IMR-90 (cell line): Measurements from ENCODE around the gene NIPBL. TPM values are rescaled to one million over a fixed set of nuclear protein-coding genes. Genes with fewer than 3 reads are reported as not detected.

Source experiments
- ATAC-seq: fragments of 200-7000 bp; cut with Tn5 transposase; 2 replicates; pipeline ENCODE4 v1.9.1; 2020; ENCODE audit warnings: low read depth, mild to moderate bottlenecking, moderate library complexity
- BruUV-seq: library from RNA; stranded (reverse); fragments of 400-500 nt; replicated peaks from 2 replicates; lab custom pipeline; 2021; lab: Mats Ljungman, UMichigan
- CTCF ChIA-PET: fragments of 300-600 bp; formaldehyde crosslinking; extraction: SDS; loops from one replicate; lab custom pipeline; 2021; ENCODE audit warnings: antibody characterized with exemption; lab: Yijun Ruan, JAX
- POLR2A ChIA-PET: fragments of 300-600 bp; sonication (Branson Sonifier 250); formaldehyde crosslinking; loops from one replicate; lab custom pipeline; 2022; ENCODE audit warnings: antibody characterized with exemption; ENCODE audit not compliant: unreplicated experiment; lab: Charles Lee
- DNase-seq: peaks from one replicate; pipeline ENCODE4 v3.0.0; 2013
- H2AFZ ChIP-seq: replicated peaks from 2 replicates; pipeline ENCODE3; 2013; ENCODE audit warnings: low read length, mild to moderate bottlenecking; ENCODE audit not compliant: poor library complexity
- H2AK5ac ChIP-seq: 2 replicates; pipeline ENCODE4 v1.6.1; 2013; ENCODE audit warnings: low read depth, low read length, inconsistent platforms
- H2AK9ac ChIP-seq: replicated peaks from 2 replicates; pipeline ENCODE3; 2013; ENCODE audit warnings: mild to moderate bottlenecking, low read depth, low read length, moderate library complexity; ENCODE audit not compliant: poor library complexity
- H2BK120ac ChIP-seq: 2 replicates; pipeline ENCODE4 v1.6.1; 2013; ENCODE audit warnings: low read depth, low read length, inconsistent platforms
- H2BK15ac ChIP-seq: 3 replicates; pipeline ENCODE4 v1.6.1; 2013; ENCODE audit warnings: low read depth, low read length, inconsistent platforms
- H2BK20ac ChIP-seq: 2 replicates; pipeline ENCODE4 v1.6.1; 2013; ENCODE audit warnings: low read depth, mild to moderate bottlenecking, inconsistent platforms, low read length, moderate library complexity
- H2BK5ac ChIP-seq: 2 replicates; pipeline ENCODE4 v1.6.1; 2013; ENCODE audit warnings: mild to moderate bottlenecking, low read depth, low read length, inconsistent platforms; ENCODE audit not compliant: poor library complexity, severe bottlenecking
- H3K14ac ChIP-seq: replicated peaks from 2 replicates; pipeline ENCODE4 v1.6.1; 2013; ENCODE audit warnings: low read depth, low read length, inconsistent platforms
- H3K18ac ChIP-seq: 2 replicates; pipeline ENCODE4 v1.6.1; 2013; ENCODE audit warnings: low read depth, low read length, control low read depth
- H3K23ac ChIP-seq: 2 replicates; pipeline ENCODE4 v1.6.1; 2013; ENCODE audit warnings: low read depth, low read length, inconsistent platforms
- H3K27ac ChIP-seq: 2 replicates; pipeline ENCODE4 v1.5.1; 2013; ENCODE audit warnings: mild to moderate bottlenecking, control low read depth, low read length; ENCODE audit not compliant: insufficient read depth
- H3K27me3 ChIP-seq: 2 replicates; pipeline ENCODE4 v1.6.1; 2013; ENCODE audit warnings: low read length; ENCODE audit not compliant: control insufficient read depth, insufficient read depth
- H3K36me3 ChIP-seq: 2 replicates; pipeline ENCODE4 v1.6.1; 2013; ENCODE audit warnings: low read length, mixed read lengths; ENCODE audit not compliant: control insufficient read depth, insufficient read depth
- H3K4ac ChIP-seq: 2 replicates; pipeline ENCODE4 v1.6.1; 2013; ENCODE audit warnings: low read depth, low read length, inconsistent platforms
- H3K4me1 ChIP-seq: 2 replicates; pipeline ENCODE4 v1.6.1; 2013; ENCODE audit warnings: low read length, mixed read lengths; ENCODE audit not compliant: control insufficient read depth, insufficient read depth
- H3K4me2 ChIP-seq: 2 replicates; pipeline ENCODE4 v1.6.1; 2013; ENCODE audit warnings: low read depth, mild to moderate bottlenecking, control low read depth, low read length, moderate library complexity
- H3K4me3 ChIP-seq: 2 replicates; pipeline ENCODE4 v1.5.1; 2013; ENCODE audit warnings: low read depth, mild to moderate bottlenecking, control low read depth, low read length, moderate library complexity; ENCODE audit not compliant: insufficient read depth
- H3K56ac ChIP-seq: 2 replicates; pipeline ENCODE4 v1.6.1; 2013; ENCODE audit warnings: low read length, inconsistent platforms; ENCODE audit not compliant: insufficient read depth; ENCODE audit errors: extremely low read depth
- H3K79me1 ChIP-seq, 2 experiments: 2 replicates each; pipeline ENCODE4 v1.6.1; 2013; ENCODE audit warnings: low read length in 2 of 2, inconsistent platforms in 1 of 2, low read depth in 1 of 2
- H3K9ac ChIP-seq: 2 replicates; pipeline ENCODE4 v1.6.1; 2013; ENCODE audit warnings: low read depth, low read length, control low read depth
- H3K9me1 ChIP-seq: 2 replicates; pipeline ENCODE4 v1.6.1; 2013; ENCODE audit warnings: low read length, inconsistent platforms; ENCODE audit not compliant: insufficient read depth
- H3K9me3 ChIP-seq: 2 replicates; pipeline ENCODE4 v1.6.1; 2013; ENCODE audit warnings: low read length; ENCODE audit not compliant: control insufficient read depth, insufficient read depth
- H4K20me1 ChIP-seq: 2 replicates; pipeline ENCODE4 v1.6.1; 2013; ENCODE audit warnings: low read length, inconsistent platforms; ENCODE audit not compliant: insufficient read depth
- H4K5ac ChIP-seq: 2 replicates; pipeline ENCODE4 v1.6.1; 2013; ENCODE audit warnings: mild to moderate bottlenecking, low read depth, low read length, control low read depth
- H4K8ac ChIP-seq, 2 experiments: 2 replicates each; pipeline ENCODE4 v1.6.1; 2013; ENCODE audit warnings: low read depth in 2 of 2, low read length in 2 of 2, control low read depth in 1 of 2, inconsistent platforms in 1 of 2
- H4K91ac ChIP-seq: 2 replicates; pipeline ENCODE4 v1.6.1; 2013; ENCODE audit warnings: low read depth, low read length, inconsistent platforms; ENCODE audit not compliant: insufficient read depth
- MAFK ChIP-seq: IDR thresholded peaks from 2 replicates; pipeline ENCODE4 v1.6.1; 2012; ENCODE audit warnings: low read depth, low read length, improper control_type of control experiment
- NFE2L2 ChIP-seq: fragments of 150-350 bp; IDR thresholded peaks from 2 replicates; pipeline ENCODE4 v1.6.1; 2016; ENCODE audit warnings: low read depth, mild to moderate bottlenecking, low read length
- dilution Hi-C: fragments of 300-500 bp; cut with HindIII; formaldehyde crosslinking; loops from one replicate; pipeline ENCODE4 v1.14.3; 2018; ENCODE audit warnings: low sequenced_read_pairs; ENCODE audit not compliant: unreplicated experiment
- in situ Hi-C: fragments of 300-500 bp; cut with MboI; formaldehyde crosslinking; loops from 3 replicates; pipeline ENCODE4 v1.14.3; 2019; ENCODE audit warnings: low sequenced_read_pairs, inconsistent platforms, mixed read lengths
- intact Hi-C: fragments of 100-400 bp; cut with micrococcal nuclease; formaldehyde crosslinking; loops from 2 replicates; pipeline ENCODE4 v1.10.0; 2022
- polyA plus RNA-seq, 3 experiments: library from polyadenylated mRNA; depleted of rRNA; stranded (reverse); fragments of >200 nt; gene quantifications; 2 replicates each; pipeline ENCODE4 v1.2.3, GENCODE V29; 2012; ENCODE audit warnings: low replicate concordance in 1 of 3
- total RNA-seq: library from RNA; depleted of rRNA; stranded (reverse); fragments of >200 nt; gene quantifications from 2 replicates; pipeline ENCODE4 v1.2.3, GENCODE V29; 2012
- TF ChIP-seq, protein P1 (sequence below): fragments of 150-350 bp; IDR thresholded peaks from 2 replicates; pipeline ENCODE4 v1.6.1; 2016; ENCODE audit warnings: low read depth, mild to moderate bottlenecking, low read length, moderate library complexity, borderline replicate concordance

Gene NIPBL
- total and polyA plus RNA-seq, 2 of the 4 experiments (the other 2 are of a cell fraction), result 8.4 to 46.4 TPM

DNA sequence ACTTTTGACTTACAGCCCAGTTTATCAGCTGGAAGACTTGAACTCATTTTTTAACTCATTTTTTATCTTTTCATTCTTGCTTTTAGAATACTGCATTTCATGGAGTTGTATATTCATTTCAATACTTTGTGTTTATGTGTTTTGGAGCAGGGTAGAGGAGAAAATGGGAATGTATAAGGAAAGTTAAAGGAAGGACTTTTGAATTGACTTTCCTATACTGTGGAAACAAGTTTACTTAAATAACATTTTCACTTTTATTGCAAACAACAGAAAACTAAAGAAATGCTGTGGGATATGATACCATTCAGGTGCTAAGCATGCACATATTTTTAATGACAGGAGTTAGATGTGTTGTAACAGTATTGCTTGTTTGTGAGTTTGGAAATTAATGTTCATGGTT lies 11.7 kb downstream of the NIPBL start:
- Histone ChIP-seq H3K9me1 (peaks cover 10% of the 10 kb centered on the region), H4K8ac (no peak overlapping the region), H2AK9ac (no peak overlapping the region), H3K14ac (no peak overlapping the region), H3K79me1 (peaks cover 11 to 54% of the 10 kb centered on the region in 2 experiments), H3K36me3 (peaks cover 10% of the 10 kb centered on the region; the same call in 1 of the 2 replicates), H3K23ac (no peak overlapping the region), H2AK5ac (no peak overlapping the region), H3K4ac (no peak overlapping the region), H2BK20ac (no peak overlapping the region), H2AFZ (no peak overlapping the region), H4K20me1 (peaks cover 64% of the 10 kb centered on the region), H3K9me3 (no peaks in the 10 kb centered on the region), H3K4me1 (no peaks in the 10 kb centered on the region), H4K5ac (no peak overlapping the region), H3K56ac (no peak overlapping the region), H3K27ac (no peak overlapping the region), H3K27me3 (no peaks in the 10 kb centered on the region), H3K4me2 (no peak overlapping the region), H2BK15ac (no peak overlapping the region), H2BK5ac (no peak overlapping the region), H3K4me3 (no peak overlapping the region), H3K9ac (no peak overlapping the region), H2BK120ac (no peak overlapping the region), H4K91ac (no peak overlapping the region), H3K18ac (no peak overlapping the region)
- dilution Hi-C loops, result no loop called here
- TF ChIP-seq MAFK (no peak), NFE2L2 (no peak)
- TF ChIP-seq, protein P1, sequence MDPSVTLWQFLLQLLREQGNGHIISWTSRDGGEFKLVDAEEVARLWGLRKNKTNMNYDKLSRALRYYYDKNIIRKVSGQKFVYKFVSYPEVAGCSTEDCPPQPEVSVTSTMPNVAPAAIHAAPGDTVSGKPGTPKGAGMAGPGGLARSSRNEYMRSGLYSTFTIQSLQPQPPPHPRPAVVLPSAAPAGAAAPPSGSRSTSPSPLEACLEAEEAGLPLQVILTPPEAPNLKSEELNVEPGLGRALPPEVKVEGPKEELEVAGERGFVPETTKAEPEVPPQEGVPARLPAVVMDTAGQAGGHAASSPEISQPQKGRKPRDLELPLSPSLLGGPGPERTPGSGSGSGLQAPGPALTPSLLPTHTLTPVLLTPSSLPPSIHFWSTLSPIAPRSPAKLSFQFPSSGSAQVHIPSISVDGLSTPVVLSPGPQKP, result no peak
- DNase-seq, result no peak
- in situ Hi-C loops, result no loop called here
- CTCF ChIA-PET, result no interaction called here
- no peak for ATAC-seq
- no TSS peak for BruUV-seq
- POLR2A ChIA-PET, result no interaction called here
- intact Hi-C loops, result no loop called here
